HepG2 (cell line): ENCODE results near the gene FXR2. TPM values are rescaled to one million over a fixed set of nuclear protein-coding genes. Genes with fewer than 3 reads are reported as not detected.
A peak's percentile ranks its signal among the peaks of the same experiment; 100 is the strongest.

ENCODE experiments used
- ARNT ChIP-seq: fragments of 450-650 bp; IDR thresholded peaks from 2 replicates; pipeline ENCODE4 v1.6.1; 2017
- BCL6 ChIP-seq: IDR thresholded peaks from 2 replicates; pipeline ENCODE4 v1.6.1; 2016; ENCODE audit warnings: missing genetic modification reagents, missing compliant biosample characterization
- CHCHD3 ChIP-seq: sonication (generic); formaldehyde crosslinking; IDR thresholded peaks from 2 replicates; pipeline ENCODE4 v1.8.0; 2022; ENCODE audit warnings: mild to moderate bottlenecking, missing genetic modification reagents, moderate library complexity
- CHD2 ChIP-seq: IDR thresholded peaks from 2 replicates; pipeline ENCODE4 v1.6.1; 2011; ENCODE audit warnings: low read depth, low read length, improper control_type of control experiment
- CREB3 ChIP-seq: sonication (generic); formaldehyde crosslinking; IDR thresholded peaks from 2 replicates; pipeline ENCODE4 v1.5.0; 2020; ENCODE audit warnings: missing genetic modification reagents
- FOXA1 ChIP-seq, 2 experiments: fragments of 450-650 bp in 1 of 2; sonication (generic) in 1 of 2; formaldehyde crosslinking in 1 of 2; IDR thresholded peaks; 2 replicates each; pipeline versions ENCODE4 v1.4.0 to v1.6.1; 2016 to 2020; ENCODE audit warnings: missing genetic modification reagents in 1 of 2
- GABPB1 ChIP-seq: IDR thresholded peaks from 2 replicates; pipeline ENCODE4 v1.6.1; 2016; ENCODE audit warnings: mild to moderate bottlenecking, missing genetic modification reagents, moderate library complexity, missing compliant biosample characterization
- GATAD2A ChIP-seq: IDR thresholded peaks from 2 replicates; pipeline ENCODE4 v1.6.1; 2016
- KDM2A ChIP-seq: sonication (generic); formaldehyde crosslinking; IDR thresholded peaks from 2 replicates; pipeline ENCODE4 v1.4.0; 2020; ENCODE audit warnings: low read depth, missing genetic modification reagents, borderline replicate concordance
- MTA1 ChIP-seq: sonication (generic); formaldehyde crosslinking; IDR thresholded peaks from 2 replicates; pipeline ENCODE4 v1.4.0; 2020; ENCODE audit warnings: missing genetic modification reagents, mild to moderate bottlenecking, borderline replicate concordance
- PAWR ChIP-seq: sonication (generic); formaldehyde crosslinking; IDR thresholded peaks from 2 replicates; pipeline ENCODE4 v1.4.0; 2020; ENCODE audit warnings: missing genetic modification reagents, mild to moderate bottlenecking, borderline replicate concordance
- RFX3 ChIP-seq: IDR thresholded peaks from 2 replicates; pipeline ENCODE4 v1.6.1; 2016; ENCODE audit warnings: missing biosample characterization, missing genetic modification reagents
- SALL2 ChIP-seq: sonication (generic); formaldehyde crosslinking; IDR thresholded peaks from 2 replicates; pipeline ENCODE4 v1.8.1; 2023; ENCODE audit warnings: mild to moderate bottlenecking, missing genetic modification reagents, inconsistent platforms
- SNAPC4 ChIP-seq: sonication (generic); formaldehyde crosslinking; IDR thresholded peaks from 2 replicates; pipeline ENCODE4 v1.4.0; 2020; ENCODE audit warnings: mild to moderate bottlenecking, missing genetic modification reagents
- SNAPC5 ChIP-seq: sonication (generic); formaldehyde crosslinking; IDR thresholded peaks from 2 replicates; pipeline ENCODE4 v1.8.1; 2023; ENCODE audit warnings: mild to moderate bottlenecking, missing genetic modification reagents, borderline replicate concordance
- TAF15 ChIP-seq: fragments of 200-400 bp; formaldehyde crosslinking; IDR thresholded peaks from one replicate; pipeline ENCODE4 v1.6.1; 2018; ENCODE audit warnings: mild to moderate bottlenecking, low read depth, low read length; ENCODE audit not compliant: poor library complexity, severe bottlenecking
- U2AF2 ChIP-seq: fragments of 200-400 bp; formaldehyde crosslinking; IDR thresholded peaks from 2 replicates; pipeline ENCODE4 v1.6.1; 2017; ENCODE audit warnings: low read depth, mild to moderate bottlenecking, low read length
- YEATS4 ChIP-seq: sonication (generic); formaldehyde crosslinking; IDR thresholded peaks from 2 replicates; pipeline ENCODE4 v1.4.0; 2020; ENCODE audit warnings: missing genetic modification reagents, borderline replicate concordance
- ZMYM4 ChIP-seq: sonication (generic); formaldehyde crosslinking; IDR thresholded peaks from 2 replicates; pipeline ENCODE4 v1.8.1; 2023; ENCODE audit warnings: mild to moderate bottlenecking, missing genetic modification reagents
- ZNF12 ChIP-seq: sonication (generic); formaldehyde crosslinking; IDR thresholded peaks from 2 replicates; pipeline ENCODE4 v1.5.0; 2020; ENCODE audit warnings: missing genetic modification reagents
- ZNF256 ChIP-seq: sonication (generic); formaldehyde crosslinking; conservative IDR thresholded peaks from 2 replicates; pipeline ENCODE4 v1.4.0; 2020; ENCODE audit warnings: missing genetic modification reagents
- ZNF292 ChIP-seq: sonication (generic); formaldehyde crosslinking; IDR thresholded peaks from 2 replicates; pipeline ENCODE4 v1.8.1; 2022; ENCODE audit warnings: mild to moderate bottlenecking, low read depth, missing genetic modification reagents, borderline replicate concordance
- ZNF430 ChIP-seq: sonication (generic); formaldehyde crosslinking; IDR thresholded peaks from 2 replicates; pipeline ENCODE4 v1.9.0; 2021; ENCODE audit warnings: mild to moderate bottlenecking, missing genetic modification reagents
- ZNF589 ChIP-seq: sonication (generic); formaldehyde crosslinking; conservative IDR thresholded peaks from 2 replicates; pipeline ENCODE4 v1.8.0; 2022; ENCODE audit warnings: mild to moderate bottlenecking, moderate library complexity, missing genetic modification reagents
- ZNF7 ChIP-seq: IDR thresholded peaks from 2 replicates; pipeline ENCODE4 v1.6.1; 2016; ENCODE audit warnings: missing biosample characterization, missing genetic modification reagents
- ZNF720 ChIP-seq: sonication (generic); formaldehyde crosslinking; IDR thresholded peaks from 2 replicates; pipeline ENCODE4 v1.4.0; 2020; ENCODE audit warnings: missing genetic modification reagents
- ZNF746 ChIP-seq: sonication (generic); formaldehyde crosslinking; IDR thresholded peaks from 2 replicates; pipeline ENCODE4 v1.8.0; 2022; ENCODE audit warnings: mild to moderate bottlenecking, missing genetic modification reagents
- polyA plus RNA-seq, 8 experiments: library from polyadenylated mRNA; depleted of rRNA in 3 of 8; stranded (reverse) in 7 of 8; unstranded in 1 of 8; fragments of >200 nt; fragmentation: Illumina TruSeq in 4 of 8; extraction: Trizol in 4 of 8; gene quantifications; 2 replicates each; pipeline versions ENCODE4 v1.2.1 to v1.2.3, GENCODE V29; 2011 to 2016; ENCODE audit warnings: low read depth in 4 of 8, missing spikeins in 1 of 8, mixed read lengths in 1 of 8; ENCODE audit not compliant: insufficient read depth in 1 of 8
- total RNA-seq, 5 experiments: library from RNA; depleted of rRNA; stranded (reverse); fragments of >200 nt; fragmentation: Illumina TruSeq; extraction: Trizol; gene quantifications; 2 replicates each; pipeline ENCODE4 v1.2.3, GENCODE V29; 2016; ENCODE audit warnings: low read depth in 1 of 5

FXR2 gene
- total and polyA plus RNA-seq, 2 of the 13 experiments (the other 11 are each of a cell fraction or from before 2014, with no cell fraction given), result 20.9 to 24.4 TPM

GRCh38 chr17:7572588-7573323 is 41.9 kb downstream of the FXR2 start (continued):
- TF ChIP-seq SNAPC4 (CRISPR knock-in tag), result no peak
- TF ChIP-seq ZNF746 (CRISPR knock-in tag), result no peak
- TF ChIP-seq BCL6 (CRISPR knock-in tag), result no peak; the same call in 1 of the 2 replicates
- 0 out of 2 replicates have a peak, but pooled peaks have one; percentile 19 for TF ChIP-seq SALL2
- TF ChIP-seq GABPB1 (CRISPR knock-in tag), result peak; percentile 97
- peak; percentile 49; the same call in 1 of the 2 replicates for TF ChIP-seq ZMYM4 (CRISPR knock-in tag)
- no peak for TF ChIP-seq ZNF12 (CRISPR knock-in tag)
- no peak; the same call in 1 of the 2 replicates for TF ChIP-seq CHCHD3 (CRISPR knock-in tag)
- TF ChIP-seq KDM2A (CRISPR knock-in tag), result peak; percentile 95
- peak; percentile 22; the same call in 1 of the 2 replicates for TF ChIP-seq SNAPC5 (CRISPR knock-in tag)
- no peak; the same call in 1 of the 2 replicates for TF ChIP-seq ZNF430 (CRISPR knock-in tag)
- TF ChIP-seq PAWR, result no peak
- TF ChIP-seq TAF15, result no peak
- no peak for TF ChIP-seq GATAD2A (CRISPR knock-in tag)
- TF ChIP-seq FOXA1 (IDR thresholded peaks at IDR 0.05), result no peak
- TF ChIP-seq FOXA1 (CRISPR knock-in tag; IDR thresholded peaks at IDR 0.05), result no peak
- TF ChIP-seq MTA1 (CRISPR knock-in tag), result no peak
- peak; percentile 81 for TF ChIP-seq ZNF589 (CRISPR knock-in tag)
- peak; percentile 64; the same call in 1 of the 2 replicates for TF ChIP-seq CREB3 (CRISPR knock-in tag)
- TF ChIP-seq ZNF292 (CRISPR knock-in tag), result no peak
- peak; percentile 81 for TF ChIP-seq CHD2
- no peak for TF ChIP-seq ZNF720 (CRISPR knock-in tag)
- no peak for TF ChIP-seq ARNT
- TF ChIP-seq RFX3 (CRISPR knock-in tag), result peak; percentile 64
- no peak for TF ChIP-seq U2AF2
- TF ChIP-seq YEATS4 (CRISPR knock-in tag), result no peak
- no peak for TF ChIP-seq ZNF7 (CRISPR knock-in tag)
- no peak for TF ChIP-seq ZNF256 (CRISPR knock-in tag)
